ENCODE data around the gene MRGPRF.
"Not testable (repeated sequence)": the region's sequence is repeated elsewhere in the genome, so short reads cannot be mapped to it uniquely, and the experiment has no call there.

The MRGPRF gene

DNA sequence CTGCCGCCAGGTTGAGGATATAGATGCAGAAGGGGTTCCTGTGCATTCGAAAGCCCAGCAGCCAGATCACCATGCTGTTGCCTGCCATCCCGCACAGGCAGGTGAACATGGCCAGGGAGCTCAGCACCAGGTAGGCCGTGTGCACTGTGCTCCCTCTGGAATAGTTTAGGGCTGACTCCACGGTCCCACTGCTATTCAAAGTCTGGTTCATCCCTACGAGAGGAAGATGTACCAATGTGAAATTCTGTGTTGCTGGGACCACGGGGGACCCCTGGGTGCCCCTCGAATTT is 32.3 kb downstream of the MRGPRF start, which contains the start of gene MRGPRD:
Gene MRGPRD (minus strand): TSS at position 211 of the 290 bp plus-strand sequence. CDS start 0 bp downstream, at position 211.
- no peak for DNase-seq

DNA sequence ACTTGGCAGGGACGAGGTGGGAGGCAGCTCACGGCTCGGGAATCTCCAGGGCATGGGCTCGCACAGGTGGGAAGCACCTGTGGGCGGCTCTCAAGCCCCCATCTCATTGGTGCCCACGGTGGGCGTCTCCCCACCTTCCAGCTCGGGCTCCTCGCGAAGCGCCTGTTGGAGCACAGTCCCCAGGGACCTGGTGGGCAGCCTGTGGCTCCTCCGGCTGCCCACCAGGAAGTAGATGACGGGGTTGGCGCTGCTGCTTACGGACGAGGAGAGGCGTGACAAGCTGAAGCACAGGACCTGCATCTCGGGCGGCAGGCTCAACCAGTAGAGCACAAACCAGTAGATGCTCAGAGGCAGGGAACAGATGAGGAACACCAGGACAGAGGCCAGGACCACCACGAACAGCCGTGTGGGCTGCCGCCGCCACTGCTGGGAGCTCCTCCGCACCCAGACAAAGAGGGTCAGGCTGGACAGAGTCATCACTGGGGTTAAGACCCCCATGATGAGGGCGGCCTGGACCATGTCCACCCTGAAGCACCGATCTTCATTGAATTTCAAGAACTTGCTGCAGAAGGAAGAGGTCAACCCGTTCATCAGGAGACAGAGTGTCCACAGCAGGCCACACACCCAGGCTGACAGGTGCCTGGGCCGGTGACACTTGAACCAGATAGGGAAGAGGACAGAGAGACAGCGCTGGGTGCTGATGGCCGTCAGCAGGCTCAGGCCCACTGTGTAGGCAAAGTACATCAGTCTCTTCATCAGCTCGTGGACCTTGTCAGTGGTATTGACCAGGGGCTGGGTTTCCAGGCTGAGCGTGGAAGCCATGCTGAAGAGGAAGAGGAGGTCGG is 32.9 kb downstream of the MRGPRF start:
- no peak for DNase-seq

DNA sequence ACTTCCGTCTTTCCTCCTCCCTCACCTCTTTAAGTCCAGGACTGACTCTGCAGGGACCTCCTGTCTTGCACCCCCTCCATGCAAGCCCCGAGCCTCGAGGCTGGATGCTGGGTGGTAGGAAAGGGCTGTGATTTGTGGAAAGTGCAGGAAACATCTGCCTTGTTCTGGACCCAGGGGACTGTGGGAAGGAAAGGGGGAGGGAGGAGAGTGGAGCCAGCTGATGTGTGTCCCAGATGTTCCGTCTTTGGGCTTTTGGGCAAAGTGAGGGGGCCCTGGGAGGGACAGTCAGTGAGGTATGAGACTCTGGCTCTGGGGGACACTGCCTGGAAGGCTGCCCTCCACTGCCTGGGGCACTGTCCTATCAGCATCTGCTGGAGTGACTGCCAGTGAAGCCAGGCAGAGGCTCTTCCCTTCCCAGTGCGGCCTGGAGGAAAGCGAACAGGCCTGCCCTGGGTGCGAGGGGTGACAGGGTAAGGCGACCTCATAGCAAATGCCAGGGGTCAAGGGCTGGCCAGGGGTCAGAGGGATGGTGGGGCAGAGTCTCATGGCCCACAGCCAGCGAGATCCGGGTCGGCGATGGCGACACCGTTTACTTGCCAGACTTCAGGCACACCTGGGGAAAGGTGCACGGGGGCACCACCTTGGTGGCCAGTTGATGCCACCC is 34.0 kb downstream of the MRGPRF start:
- DNase-seq, result peak; percentile 5 to 7

DNA sequence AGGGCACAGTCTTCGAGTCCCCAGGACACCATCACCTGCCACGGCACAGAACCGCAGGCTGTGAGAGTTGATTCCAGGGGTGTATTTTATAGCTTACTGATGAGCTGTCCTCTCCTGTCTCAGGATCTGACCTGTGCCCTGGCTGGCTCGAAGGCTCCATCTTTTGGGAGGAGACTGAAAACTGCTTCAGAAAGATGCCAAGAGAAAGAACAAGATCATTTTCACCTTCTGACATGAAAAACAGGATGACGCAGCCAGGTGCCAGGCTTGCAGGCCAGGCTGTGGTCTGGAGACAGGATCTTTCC is 34.5 kb downstream of the MRGPRF start:
- no peak for DNase-seq

DNA sequence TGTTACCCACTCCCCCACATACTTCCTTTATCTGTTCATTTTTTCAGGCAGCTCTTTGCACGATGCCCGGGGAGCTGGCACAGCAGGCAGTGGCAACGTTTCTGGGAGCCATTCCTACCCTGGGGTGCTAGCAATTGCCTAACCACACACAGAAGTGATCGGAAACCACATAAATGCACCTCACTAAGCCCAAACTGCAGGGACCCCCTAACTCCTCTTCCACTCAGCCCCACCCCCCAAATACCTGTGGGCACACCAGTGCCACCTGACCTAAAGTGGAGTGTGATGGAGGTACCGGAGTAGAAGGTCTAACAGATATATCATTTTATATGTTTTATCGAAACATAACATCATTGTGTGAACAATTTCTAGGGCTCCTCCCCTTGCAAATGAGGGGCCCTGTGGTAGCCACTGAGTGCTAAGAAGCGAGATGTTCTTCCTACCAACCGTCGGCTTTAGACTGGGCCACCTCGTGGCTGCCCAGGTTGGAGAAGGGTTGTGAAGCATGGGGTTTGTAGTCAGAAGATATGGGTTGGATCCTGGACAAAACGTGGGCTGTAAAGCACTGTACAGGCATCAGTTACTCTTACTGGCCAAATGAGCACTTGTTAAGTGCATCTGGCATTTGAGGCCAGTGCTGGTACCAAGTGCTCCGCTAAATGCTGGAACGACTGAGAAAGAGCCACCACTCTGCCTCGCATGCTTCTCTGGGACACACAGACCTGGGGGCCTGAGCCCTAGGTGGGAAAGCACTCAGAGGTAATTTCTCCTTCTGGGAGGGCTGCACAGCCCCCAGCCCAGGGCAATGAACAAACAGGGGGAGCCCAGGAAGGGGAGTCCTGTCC is 35.0 kb downstream of the MRGPRF start:
- DNase-seq, result no peak

DNA sequence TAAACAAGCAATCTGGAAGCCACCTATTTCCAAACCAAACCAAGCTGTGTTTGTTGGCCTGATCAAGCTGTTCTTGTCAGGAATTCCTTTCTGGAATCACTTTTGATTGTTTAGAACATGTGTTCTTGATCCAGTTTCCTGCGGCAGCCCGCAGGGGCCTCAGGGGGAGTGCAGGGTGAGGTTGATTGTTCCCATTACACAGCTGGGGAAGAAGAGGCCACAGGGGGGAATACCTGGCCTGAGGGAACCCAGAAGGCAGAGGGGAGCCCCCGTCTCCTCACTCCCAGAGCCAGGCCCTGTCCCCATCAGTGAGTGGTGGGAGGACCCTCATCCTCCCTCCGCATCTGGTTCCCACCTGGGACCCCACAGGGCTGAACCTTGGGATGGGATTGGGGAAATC is 36.5 kb downstream of the MRGPRF start:
- no peak for DNase-seq

DNA sequence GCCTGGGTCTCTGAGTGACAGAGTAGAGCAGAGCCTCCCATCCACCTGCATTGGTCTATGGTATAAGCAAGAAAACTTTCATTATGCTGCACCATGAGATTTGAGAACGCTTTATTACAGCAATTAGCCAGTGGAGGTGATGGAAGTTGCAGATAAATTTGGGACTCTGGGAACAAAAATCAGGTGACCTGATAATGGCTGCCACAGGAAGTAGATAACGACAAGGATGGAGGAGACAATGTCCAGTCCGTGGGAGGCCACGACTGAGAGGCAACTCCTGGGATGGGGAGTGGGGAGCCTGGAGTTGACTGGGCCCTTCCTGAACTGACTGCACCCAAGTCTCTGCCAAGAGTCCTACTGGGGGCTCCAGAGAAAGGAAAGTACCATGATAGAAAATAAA is 37.0 kb downstream of the MRGPRF start:
- DNase-seq, result no peak

DNA sequence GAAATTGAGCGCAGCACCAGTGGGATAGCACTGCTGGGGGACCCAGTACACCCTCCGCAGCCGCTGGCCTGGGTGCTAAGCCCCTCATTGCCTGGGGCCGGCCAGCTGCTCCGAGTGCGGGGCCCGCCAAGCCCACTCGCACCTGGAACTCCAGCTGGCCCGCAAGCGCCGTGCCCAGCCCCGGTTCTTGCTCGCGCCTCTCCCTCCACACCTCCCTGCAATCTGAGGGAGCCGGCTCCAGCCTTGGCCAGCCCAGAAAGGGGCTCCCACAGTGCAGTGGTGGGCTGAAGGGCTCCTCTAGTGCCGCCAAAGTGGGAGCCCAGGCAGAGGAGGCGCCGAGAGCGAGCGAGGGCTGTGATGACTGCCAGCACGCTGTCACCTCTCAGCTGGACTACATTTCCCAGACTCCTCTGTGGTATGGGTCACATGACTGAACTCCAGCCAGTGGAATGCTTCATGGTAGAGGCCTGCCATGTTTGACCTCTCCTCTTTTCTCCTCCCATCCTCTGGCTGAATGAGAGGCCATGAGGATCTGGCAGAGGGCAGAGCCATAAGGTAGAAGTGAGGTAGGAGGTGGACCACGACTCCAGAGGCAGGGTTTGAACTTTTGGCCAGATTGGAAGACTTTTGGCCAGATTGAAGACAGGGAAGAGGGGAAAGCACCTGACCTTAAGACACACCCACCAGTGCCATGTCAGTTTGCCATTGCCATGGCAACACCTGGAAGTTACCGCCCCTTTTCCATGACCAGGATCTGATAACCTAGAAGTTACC is 38.4 kb downstream of the MRGPRF start:
- DNase-seq, result peak; percentile 10 to 25

DNA sequence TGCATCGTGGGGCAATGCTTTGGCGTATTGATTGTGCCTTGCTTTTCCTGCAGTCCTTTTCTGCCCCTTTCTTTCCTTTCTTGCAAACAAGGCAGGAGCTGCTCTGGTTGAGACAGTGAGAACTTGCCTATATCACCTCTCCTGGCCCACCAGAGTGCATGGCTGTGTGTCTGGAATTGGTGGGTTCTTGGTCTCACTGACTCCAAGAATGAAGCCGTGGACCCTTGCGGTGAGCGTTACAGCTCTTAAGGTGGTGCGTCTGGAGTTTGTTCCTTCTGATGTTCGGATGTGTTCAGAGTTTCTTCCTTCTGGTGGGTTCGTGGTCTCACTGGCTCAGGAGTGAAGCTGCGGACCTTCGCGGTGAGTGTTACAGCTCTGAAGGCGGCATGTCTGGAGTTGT is 39.3 kb downstream of the MRGPRF start:
- DNase-seq, result not testable (repeated sequence)

DNA sequence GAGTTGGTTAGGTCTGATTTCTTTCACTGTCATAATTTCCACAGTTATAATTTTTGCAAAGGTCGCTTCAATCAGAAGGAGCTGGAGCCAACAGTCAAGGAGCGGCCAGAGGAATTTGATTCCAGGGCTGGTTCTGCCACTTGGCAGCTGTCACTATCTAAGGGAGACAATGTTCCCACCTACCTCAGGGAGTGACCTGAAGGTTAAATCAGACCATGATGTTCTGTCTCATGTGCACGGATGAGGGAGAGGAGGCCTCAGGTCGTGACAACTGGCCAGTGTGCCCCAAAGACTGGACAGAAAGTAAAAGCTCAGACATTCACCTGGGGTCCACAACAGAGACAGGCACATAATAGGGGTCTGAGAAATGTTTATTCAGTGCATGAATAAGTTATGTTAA is 39.8 kb downstream of the MRGPRF start:
- DNase-seq, result no peak

DNA sequence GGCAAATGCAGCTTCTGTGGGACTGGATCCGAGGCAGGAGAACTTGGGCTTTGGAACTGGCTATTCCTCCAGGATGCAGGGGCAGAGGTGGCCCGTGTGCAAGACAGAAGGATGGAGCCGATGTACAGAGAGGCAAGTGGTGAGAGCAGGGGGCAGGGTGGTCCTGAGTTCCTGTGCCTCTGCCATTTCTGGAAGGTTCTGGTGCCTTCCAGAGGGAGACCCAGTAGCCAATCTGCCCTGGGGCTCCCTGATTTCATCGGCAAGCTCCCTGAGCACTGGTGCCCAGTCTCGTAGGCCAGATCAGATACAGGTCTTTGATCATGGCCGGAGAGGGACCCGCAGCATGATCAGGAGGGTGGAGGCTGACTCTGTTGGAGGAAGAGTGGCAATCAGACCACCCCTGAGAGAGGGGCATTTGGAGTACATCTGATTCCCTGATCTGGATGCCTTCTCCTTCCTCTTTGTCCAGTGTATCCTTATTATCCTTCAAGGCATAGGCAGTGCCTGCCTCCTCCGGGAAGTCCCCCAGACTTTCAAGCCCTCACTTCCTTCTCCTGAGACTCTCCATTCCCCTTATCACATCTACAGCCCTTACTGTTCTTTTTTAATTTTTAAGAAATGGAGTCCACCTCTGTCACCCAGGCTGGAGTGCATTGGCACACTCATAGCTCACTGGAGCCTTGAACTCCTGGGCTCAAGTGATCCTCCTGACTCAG is 42.0 kb downstream of the MRGPRF start:
- DNase-seq, result no peak

DNA sequence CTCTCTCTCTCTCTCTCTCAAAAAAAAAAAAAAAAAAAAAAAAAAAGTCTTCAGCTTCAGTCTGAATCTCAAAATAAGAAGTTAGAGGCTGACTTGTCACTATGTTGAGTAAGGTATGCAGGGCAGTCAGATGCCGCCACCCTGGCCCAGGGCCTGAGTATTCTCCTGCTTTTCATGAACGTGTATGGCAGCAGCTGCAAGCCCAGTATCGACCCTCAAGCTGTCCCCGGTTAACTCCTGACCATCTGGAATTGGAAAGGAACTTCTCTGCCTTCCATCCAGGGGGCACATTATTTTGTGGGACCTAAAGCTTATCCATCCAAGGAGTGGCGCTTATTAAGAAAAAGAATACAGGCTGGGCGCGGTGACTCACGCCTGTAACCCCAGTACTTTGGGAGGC is 43.7 kb downstream of the MRGPRF start:
- no peak for DNase-seq

DNA sequence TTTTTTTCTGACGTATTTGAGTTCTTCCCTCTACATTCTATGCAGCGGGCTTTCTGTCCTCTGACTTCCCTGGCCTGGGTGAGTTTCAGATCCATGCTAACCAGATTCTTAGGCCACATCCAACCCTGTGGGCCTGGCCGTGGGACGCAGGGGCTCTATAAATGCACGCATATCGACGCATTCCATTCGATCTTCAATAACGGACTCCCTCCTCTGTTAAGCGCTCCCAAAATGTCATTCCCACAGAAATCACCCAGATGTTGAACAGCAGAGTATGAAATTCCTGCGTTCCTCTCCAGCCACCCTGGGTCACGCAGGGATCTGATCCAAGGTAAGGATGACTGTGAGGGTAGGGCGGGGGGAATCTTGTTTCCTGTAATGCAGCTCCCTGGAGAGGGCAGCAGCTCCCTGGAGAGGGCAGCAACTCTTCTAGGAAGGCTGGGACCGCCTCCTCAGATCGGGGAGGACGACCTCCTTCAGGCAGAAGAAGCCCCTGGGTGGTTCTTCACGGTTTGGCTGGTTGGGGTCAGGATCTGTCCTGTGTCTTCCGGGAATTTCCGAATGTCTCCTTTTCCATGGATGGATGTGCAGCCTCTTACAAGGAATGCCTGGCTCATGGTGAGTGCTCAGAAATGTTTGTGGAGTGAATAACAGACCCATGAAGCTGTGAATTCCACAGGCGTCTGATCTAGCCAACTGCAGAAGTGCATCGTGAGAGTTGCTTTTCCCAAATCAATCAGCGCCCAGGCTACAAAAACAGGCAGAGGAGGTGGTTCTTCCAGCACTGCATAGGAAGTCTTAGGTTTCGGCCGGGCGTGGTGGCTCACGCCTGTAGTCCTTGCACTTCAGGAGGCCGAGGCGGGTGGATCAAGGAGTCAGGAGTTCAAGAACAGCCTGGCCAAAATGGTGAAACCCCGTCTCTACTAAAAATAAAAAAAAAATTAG is 44.5 kb downstream of the MRGPRF start:
- DNase-seq, result no peak

DNA sequence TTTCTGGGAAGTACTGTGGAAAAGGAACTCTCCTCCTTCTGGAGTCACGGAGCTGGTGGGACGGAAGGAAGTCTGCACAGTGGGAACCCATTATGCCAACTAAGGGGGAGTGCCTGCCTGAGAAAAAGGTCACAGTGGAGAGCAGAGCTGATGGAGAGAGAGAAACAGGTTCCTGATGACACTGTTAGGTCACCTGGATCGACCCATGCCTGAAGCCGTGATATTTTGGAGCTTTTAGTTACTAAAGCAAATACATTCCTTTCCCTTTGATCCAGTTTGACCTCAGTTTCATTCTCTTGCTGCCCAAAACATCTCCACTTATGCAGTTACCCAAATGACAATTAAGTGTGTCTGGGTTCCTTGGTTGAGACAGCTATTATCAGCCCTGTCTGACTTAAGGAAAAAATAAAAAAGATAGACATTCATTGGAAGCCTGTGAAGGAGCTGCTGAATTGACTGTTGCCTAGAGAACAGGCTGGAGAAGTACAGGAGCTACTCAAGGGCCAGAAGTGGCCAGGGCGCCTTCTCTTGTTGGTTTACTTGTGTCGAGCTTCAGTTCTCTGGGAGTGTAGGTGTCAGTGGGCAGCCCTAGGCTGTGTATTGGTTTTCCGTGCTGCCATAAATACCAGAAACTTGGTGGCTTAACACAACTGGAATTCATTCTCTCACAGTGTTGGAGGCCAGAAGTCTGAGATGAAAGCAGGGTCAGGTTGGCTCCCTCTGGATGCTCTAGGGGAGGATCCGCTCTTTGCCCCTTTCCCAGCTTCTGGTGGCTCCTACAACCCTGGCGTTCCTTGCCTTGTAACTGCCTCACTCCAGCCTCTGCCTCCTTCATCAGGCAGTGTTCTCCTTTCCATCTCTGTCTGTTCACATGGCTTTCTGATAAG is 45.9 kb downstream of the MRGPRF start:
- no peak for DNase-seq

DNA sequence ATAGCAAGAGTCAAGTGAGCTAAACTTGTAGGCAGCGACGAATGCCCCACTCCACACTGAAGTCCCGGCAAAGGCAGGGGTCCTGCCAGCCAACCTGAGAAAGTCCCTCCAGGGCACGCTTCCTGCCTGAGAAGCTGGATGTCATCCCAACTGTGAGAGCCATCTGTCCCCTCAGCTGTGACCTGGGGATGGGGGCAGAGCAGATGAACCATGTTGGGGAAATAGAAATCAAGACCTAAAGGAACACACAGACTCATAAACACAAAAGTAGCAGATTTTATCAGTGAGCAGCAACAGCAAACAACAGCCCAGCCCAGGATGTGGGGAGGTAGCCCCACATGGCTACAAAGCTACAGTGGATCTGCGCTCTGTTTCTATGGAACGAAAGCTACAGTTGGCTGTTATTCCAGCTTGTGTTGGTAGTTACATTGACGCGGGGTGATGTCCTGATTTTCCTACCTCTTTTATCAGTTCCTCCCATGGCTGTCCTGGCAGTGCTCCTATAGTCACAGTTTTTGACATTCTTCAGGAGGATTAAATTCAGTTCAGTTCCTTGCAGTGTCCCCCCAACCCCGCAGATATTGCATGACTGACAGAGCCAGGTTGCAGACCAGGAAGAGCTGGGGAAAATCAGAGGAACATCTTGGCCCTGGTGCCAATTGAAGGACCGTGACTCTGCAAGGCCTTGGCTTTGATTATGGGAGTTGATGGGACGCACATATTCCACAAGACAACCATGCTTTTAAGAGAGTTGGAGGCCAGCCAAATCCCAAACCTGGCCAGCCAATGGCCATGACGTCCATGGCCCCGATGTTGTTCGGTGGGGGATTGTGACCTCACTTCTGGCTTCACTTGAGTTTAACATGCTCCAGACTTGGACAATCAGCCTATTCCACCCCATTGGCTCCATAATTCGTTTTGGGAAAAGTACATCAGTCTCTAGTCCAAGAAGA is 46.9 kb downstream of the MRGPRF start:
- DNase-seq, result no peak

DNA sequence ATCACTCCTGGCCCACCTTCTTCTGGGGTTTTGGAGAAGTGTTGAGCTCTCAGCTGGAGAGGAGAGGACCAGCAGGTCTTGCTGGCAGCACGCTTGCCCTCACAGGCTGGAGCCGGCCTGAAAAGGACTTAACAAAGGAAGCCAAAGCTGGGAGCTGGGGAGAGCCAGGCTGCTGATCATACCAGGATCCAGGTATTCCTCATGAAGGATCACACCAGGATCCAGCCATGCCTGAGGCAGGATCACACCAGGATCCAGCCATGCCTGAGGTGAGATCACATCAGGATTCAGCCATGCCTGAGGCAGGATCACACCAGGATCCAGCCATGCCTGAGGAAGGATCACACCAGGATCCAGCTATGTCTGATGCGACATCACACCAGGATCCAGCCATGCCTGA is 49.3 kb downstream of the MRGPRF start:
- no peak for DNase-seq

DNA sequence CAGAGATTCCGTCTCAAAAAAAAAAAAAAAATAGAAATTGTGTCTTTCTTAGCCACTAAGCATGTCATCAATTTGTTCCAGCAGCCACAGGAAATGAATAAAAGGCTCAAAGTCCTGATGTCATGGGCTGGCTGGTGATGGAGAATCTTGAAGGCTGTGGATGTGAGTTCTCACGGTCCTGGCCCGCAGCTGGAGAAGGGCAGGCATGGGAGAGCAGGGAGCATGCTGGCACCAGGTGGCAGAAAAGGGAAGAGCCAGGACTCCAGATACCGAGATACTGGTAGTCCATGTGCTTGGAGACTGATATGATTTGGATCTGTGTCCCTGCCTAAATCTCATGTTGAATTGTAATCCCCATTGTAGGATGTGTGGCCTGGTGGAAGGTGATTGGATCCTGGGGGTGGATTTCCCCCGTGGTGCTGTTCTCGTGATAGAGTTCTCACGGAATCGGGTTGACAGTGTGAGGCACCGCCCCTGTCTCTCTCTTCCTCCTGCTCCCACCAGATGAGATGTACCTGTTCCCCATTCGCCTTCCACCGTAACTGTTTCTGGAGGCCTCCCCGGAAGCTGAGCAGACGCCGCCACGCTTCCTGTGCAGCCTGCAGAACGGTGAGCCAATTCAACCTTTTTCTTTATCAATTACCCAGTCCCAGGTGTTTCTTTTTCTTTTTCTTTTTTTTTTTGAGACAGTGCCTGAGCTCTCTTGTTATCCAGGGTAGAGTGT is 50.4 kb downstream of the MRGPRF start:
- DNase-seq, result peak in 1 of 2 experiments; percentile 6

DNA sequence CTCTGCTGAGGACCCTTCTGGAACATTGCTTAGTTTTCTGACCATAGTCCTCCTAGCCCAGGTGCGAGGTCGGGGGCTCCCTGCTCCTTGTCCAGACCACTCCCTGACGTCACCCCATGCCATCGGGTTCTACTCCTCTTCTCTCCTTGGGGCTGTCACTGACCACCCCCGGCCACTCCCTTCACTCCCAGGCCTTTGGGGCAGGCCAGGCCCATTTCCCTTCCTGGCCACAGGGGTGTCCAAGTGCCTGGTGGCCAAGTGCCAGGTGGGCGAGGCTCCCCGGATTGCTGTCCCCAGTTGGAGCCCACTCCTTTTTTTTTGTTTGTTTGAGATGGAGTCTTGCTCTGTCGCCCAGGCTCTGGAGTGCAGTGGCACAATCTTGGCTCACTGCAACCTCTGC is 51.8 kb downstream of the MRGPRF start:
- no peak for DNase-seq

All from Kasumi-1 (cell line).